OCI-LY1 (cell line): ENCODE results near the gene CACNA1D.

Experiments
- EZH2 ChIP-seq: fragments of 200-600 bp; sonication (generic), shearing (Covaris generic); IDR thresholded peaks from 2 replicates; pipeline ENCODE4 v1.8.0; 2017; ENCODE audit warnings: borderline replicate concordance, mixed run types, mild to moderate bottlenecking, antibody characterized with exemption, low read length, moderate library complexity, mixed read lengths
- TF ChIP-seq, protein P1 (sequence below): fragments of 200-600 bp; sonication (generic), shearing (Covaris generic); IDR thresholded peaks from 2 replicates; pipeline ENCODE4 v1.5.1; 2017; ENCODE audit warnings: mild to moderate bottlenecking, antibody characterized with exemption, low read length, moderate library complexity, mixed read lengths

DNA sequence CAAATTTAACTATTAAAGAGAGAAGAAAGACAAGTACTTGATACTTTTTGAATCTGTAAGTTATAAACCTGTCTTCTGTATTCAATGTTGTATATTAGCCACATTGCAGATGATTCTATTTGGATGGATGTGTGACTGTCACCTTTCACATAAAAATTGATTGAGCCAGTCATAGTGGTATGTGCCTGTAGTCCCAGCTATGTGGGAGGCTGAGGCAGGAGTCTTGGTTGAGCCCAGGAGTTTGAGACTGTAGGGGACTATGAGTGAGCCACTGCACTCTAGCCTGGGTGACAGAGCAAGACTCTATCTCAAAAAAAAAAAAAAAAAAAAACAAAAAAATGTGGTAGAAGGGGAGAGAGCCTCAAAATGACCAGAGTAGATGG is 12.3 kb downstream of the CACNA1D start:
- TF ChIP-seq, protein P1, sequence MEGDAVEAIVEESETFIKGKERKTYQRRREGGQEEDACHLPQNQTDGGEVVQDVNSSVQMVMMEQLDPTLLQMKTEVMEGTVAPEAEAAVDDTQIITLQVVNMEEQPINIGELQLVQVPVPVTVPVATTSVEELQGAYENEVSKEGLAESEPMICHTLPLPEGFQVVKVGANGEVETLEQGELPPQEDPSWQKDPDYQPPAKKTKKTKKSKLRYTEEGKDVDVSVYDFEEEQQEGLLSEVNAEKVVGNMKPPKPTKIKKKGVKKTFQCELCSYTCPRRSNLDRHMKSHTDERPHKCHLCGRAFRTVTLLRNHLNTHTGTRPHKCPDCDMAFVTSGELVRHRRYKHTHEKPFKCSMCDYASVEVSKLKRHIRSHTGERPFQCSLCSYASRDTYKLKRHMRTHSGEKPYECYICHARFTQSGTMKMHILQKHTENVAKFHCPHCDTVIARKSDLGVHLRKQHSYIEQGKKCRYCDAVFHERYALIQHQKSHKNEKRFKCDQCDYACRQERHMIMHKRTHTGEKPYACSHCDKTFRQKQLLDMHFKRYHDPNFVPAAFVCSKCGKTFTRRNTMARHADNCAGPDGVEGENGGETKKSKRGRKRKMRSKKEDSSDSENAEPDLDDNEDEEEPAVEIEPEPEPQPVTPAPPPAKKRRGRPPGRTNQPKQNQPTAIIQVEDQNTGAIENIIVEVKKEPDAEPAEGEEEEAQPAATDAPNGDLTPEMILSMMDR = no peak
- no peak for TF ChIP-seq EZH2
